Measurements from ENCODE around the gene IRF2BP2. TPM values are rescaled to one million over a fixed set of nuclear protein-coding genes. Genes with fewer than 3 reads are reported as not detected.

Gene IRF2BP2
- total and polyA plus RNA-seq, 3 donors from 2014 or later: 82.0 to 100 (median 96.6) TPM

GRCh38 chr1:234643850-234644134, 33.8 kb upstream of the IRF2BP2 start:
- Histone ChIP-seq H3K27me3 (no peaks in the 10 kb centered on the region), H3K4me1 (no peaks in the 10 kb centered on the region), H3K9me3 (no peaks in the 10 kb centered on the region), H3K27ac (no peak overlapping the region), H3K36me3 (ENCODE audit: low read depth, missing control alignments) (no peaks in the 10 kb centered on the region), H3K4me3 (no peak overlapping the region)
- no peak for DNase-seq
- intact Hi-C loops (cut with DNase I; ENCODE audit: low total_unique reads): no loop called here
- TF ChIP-seq CTCF (IDR thresholded peaks at IDR 0.05) (no peak), POLR2A (IDR thresholded peaks at IDR 0.05) (no peak)

- Histone ChIP-seq H3K4me1 (no peaks in the 10 kb centered on the region), H3K4me3 (no peak overlapping the region), H3K36me3 (ENCODE audit: low read depth, missing control alignments) (no peaks in the 10 kb centered on the region), H3K9me3 (no peaks in the 10 kb centered on the region), H3K27ac (no peak overlapping the region), H3K27me3 (no peaks in the 10 kb centered on the region)
- WGBS, 2 donors: 85 to 86% methylated on average over 14 of the region's 14 CpGs
- no peak for DNase-seq
- TF ChIP-seq CTCF (IDR thresholded peaks at IDR 0.05): no peak
- TF ChIP-seq POLR2A (IDR thresholded peaks at IDR 0.05): no peak
- intact Hi-C loops (cut with DNase I; ENCODE audit: low total_unique reads): no loop called here
Observed at GRCh38 chr1:234643111-234643849, 33.3 kb upstream of the IRF2BP2 start.

GRCh38 chr1:234642428-234642827, 32.5 kb upstream of the IRF2BP2 start:
- TF ChIP-seq POLR2A (IDR thresholded peaks at IDR 0.05): no peak
- TF ChIP-seq CTCF (IDR thresholded peaks at IDR 0.05): no peak
- H3K27ac ChIP-seq: no peak overlapping the region
- no peaks in the 10 kb centered on the region for H3K4me1 ChIP-seq
- 88 to 96% methylated on average over 2 of the region's 2 CpGs for WGBS, 2 donors
- H3K36me3 ChIP-seq (ENCODE audit: low read depth, missing control alignments): no peaks in the 10 kb centered on the region
- H3K27me3 ChIP-seq: no peaks in the 10 kb centered on the region
- H3K9me3 ChIP-seq: no peaks in the 10 kb centered on the region
- no peak for DNase-seq
- no peak overlapping the region for H3K4me3 ChIP-seq
- intact Hi-C loops (cut with DNase I; ENCODE audit: low total_unique reads): no loop called here

DNA sequence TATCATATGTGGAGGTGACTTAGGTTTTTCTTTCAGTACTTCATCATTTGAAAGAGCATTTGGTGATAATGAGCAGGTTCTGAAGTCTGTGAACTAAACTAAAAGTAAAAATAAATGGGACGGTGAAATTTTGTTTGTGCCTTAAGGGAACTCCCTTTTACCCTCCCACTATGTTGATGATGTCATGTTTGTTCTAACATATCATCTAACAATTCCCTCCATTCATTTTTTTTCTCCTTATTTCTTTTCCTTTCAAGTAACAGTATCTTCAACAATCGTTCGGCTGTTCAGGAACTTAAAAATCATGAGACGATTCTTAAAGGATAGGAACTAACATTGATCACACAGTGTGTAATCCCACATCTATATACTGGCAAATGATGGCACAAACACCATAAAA, 30.0 kb upstream of the IRF2BP2 start:
- intact Hi-C loops (cut with DNase I; ENCODE audit: low total_unique reads): no loop called here
- no peak for TF ChIP-seq POLR2A (IDR thresholded peaks at IDR 0.05)
- TF ChIP-seq CTCF (IDR thresholded peaks at IDR 0.05): no peak
- H3K36me3 ChIP-seq (ENCODE audit: low read depth, missing control alignments): no peaks in the 10 kb centered on the region
- H3K4me1 ChIP-seq: no peaks in the 10 kb centered on the region
- no peaks in the 10 kb centered on the region for H3K27me3 ChIP-seq
- H3K27ac ChIP-seq: no peak overlapping the region
- DNase-seq: no peak
- WGBS, 2 donors: 73 to 84% methylated on average over 4 of the region's 4 CpGs
- H3K4me3 ChIP-seq: no peak overlapping the region
- no peaks in the 10 kb centered on the region for H3K9me3 ChIP-seq

Measured in testis (tissue), 3 donors.